ENCODE results near the gene PCDHGA2.
"Not testable (repeated sequence)": the region's sequence is repeated elsewhere in the genome, so short reads cannot be mapped to it uniquely, and the experiment has no call there.

DNA sequence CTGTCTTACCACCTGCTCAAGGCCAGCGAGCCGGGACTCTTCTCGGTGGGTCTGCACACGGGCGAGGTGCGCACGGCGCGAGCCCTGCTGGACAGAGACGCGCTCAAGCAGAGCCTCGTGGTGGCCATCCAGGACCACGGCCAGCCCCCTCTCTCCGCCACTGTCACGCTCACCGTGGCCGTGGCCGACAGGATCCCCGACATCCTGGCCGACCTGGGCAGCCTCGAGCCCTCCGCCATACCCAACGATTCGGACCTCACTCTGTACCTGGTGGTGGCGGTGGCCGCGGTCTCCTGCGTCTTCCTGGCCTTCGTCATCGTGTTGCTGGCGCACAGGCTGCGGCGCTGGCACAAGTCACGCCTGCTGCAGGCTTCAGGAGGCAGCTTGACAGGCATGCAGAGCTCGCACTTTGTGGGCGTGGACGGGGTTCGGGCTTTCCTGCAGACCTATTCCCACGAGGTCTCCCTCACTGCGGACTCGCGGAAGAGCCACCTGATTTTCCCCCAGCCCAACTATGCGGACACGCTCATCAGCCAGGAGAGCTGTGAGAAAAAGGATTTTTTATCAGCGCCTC lies 2.3 kb downstream of the PCDHGA2 start:
- TF ChIP-seq, protein P1, sequence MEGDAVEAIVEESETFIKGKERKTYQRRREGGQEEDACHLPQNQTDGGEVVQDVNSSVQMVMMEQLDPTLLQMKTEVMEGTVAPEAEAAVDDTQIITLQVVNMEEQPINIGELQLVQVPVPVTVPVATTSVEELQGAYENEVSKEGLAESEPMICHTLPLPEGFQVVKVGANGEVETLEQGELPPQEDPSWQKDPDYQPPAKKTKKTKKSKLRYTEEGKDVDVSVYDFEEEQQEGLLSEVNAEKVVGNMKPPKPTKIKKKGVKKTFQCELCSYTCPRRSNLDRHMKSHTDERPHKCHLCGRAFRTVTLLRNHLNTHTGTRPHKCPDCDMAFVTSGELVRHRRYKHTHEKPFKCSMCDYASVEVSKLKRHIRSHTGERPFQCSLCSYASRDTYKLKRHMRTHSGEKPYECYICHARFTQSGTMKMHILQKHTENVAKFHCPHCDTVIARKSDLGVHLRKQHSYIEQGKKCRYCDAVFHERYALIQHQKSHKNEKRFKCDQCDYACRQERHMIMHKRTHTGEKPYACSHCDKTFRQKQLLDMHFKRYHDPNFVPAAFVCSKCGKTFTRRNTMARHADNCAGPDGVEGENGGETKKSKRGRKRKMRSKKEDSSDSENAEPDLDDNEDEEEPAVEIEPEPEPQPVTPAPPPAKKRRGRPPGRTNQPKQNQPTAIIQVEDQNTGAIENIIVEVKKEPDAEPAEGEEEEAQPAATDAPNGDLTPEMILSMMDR (IDR thresholded peaks at IDR 0.05) = not testable (repeated sequence)
- TF ChIP-seq EZH2 (IDR thresholded peaks at IDR 0.05) = not testable (repeated sequence)

All from neural progenitor cell (in vitro differentiated cells).